Stimulated activated CD4-positive, alpha-beta T cell treated with anti-CD3 and anti-CD28 coated beads, Interleukin-1b, Interleukin-23, amount 100 ng/mL, for 24 hours (primary cell): ENCODE measurements around the gene PLEKHB2.
"Not testable (repeated sequence)": the region's sequence is repeated elsewhere in the genome, so short reads cannot be mapped to it uniquely, and the experiment has no call there.

ENCODE experiments used
- DNase-seq, 4 experiments: peaks; one replicate each; pipeline ENCODE4 v3.0.0-alpha.2; 2020; ENCODE audit warnings: low read depth in 4 of 4, low spot score in 1 of 4

The PLEKHB2 gene

GRCh38 chr2:131093696-131094462 lies 11.3 kb upstream of the PLEKHB2 start:
- DNase-seq, result peak in 1 of 4 experiments; percentile 8

GRCh38 chr2:131094463-131095281 lies 10.5 kb upstream of the PLEKHB2 start:
- DNase-seq, result no peak

GRCh38 chr2:131103165-131103564 lies 2.0 kb upstream of the PLEKHB2 start:
- no peak for DNase-seq

GRCh38 chr2:131104487-131105155 lies 515 bp upstream of the PLEKHB2 start:
- peak in 3 of 4 experiments; percentile 7 to 32 (median 7) for DNase-seq

GRCh38 chr2:131105950-131106801 lies 1.0 kb downstream of the PLEKHB2 start:
- DNase-seq, result peak in 2 of 4 experiments; percentile 3 to 26

GRCh38 chr2:131112529-131112928 lies 7.4 kb downstream of the PLEKHB2 start:
- no peak for DNase-seq

GRCh38 chr2:131113566-131114227 lies 8.6 kb downstream of the PLEKHB2 start:
- no peak for DNase-seq

GRCh38 chr2:131114950-131115349 lies 9.8 kb downstream of the PLEKHB2 start:
- DNase-seq, result not testable (repeated sequence)

GRCh38 chr2:131115752-131116151 lies 10.6 kb downstream of the PLEKHB2 start:
- DNase-seq, result no peak

- DNase-seq, result no peak
Observed at GRCh38 chr2:131120815-131121317, 15.7 kb downstream of the PLEKHB2 start.

- DNase-seq, result no peak
Observed at GRCh38 chr2:131121464-131121863, 16.3 kb downstream of the PLEKHB2 start.

GRCh38 chr2:131122496-131122895 lies 17.4 kb downstream of the PLEKHB2 start:
- no peak for DNase-seq

- DNase-seq, result no peak
Observed at GRCh38 chr2:131123192-131123591, 18.1 kb downstream of the PLEKHB2 start.

- DNase-seq, result no peak
Observed at GRCh38 chr2:131125195-131125757, 20.1 kb downstream of the PLEKHB2 start.

GRCh38 chr2:131126436-131126835 lies 21.3 kb downstream of the PLEKHB2 start:
- no peak for DNase-seq

- DNase-seq, result no peak
Observed at GRCh38 chr2:131127076-131127475, 21.9 kb downstream of the PLEKHB2 start.

- DNase-seq, result no peak
Observed at GRCh38 chr2:131127981-131128380, 22.8 kb downstream of the PLEKHB2 start.

GRCh38 chr2:131130298-131130596 lies 25.1 kb downstream of the PLEKHB2 start:
- DNase-seq, result no peak

- DNase-seq, result no peak
Observed at GRCh38 chr2:131132729-131133128, 27.6 kb downstream of the PLEKHB2 start.

GRCh38 chr2:131140581-131140980 lies 35.4 kb downstream of the PLEKHB2 start:
- DNase-seq, result no peak
